K562 (cell line): ENCODE data around the gene MED13L. TPM values are rescaled to one million over a fixed set of nuclear protein-coding genes. Genes with fewer than 3 reads are reported as not detected.
A peak's percentile ranks its signal among the peaks of the same experiment; 100 is the strongest.

ENCODE experiments used
- ATF4 ChIP-seq: fragments of 450-650 bp; formaldehyde crosslinking; IDR thresholded peaks from 2 replicates; pipeline ENCODE4 v1.4.0; 2022; ENCODE audit warnings: mild to moderate bottlenecking, moderate library complexity
- BCL6 ChIP-seq: fragments of 250-450 bp; sonication (Bioruptor Pico); IDR thresholded peaks from 2 replicates; pipeline ENCODE4 v1.4.0; 2020
- CAMTA2 ChIP-seq: fragments of 250-450 bp; sonication (Bioruptor Pico); conservative IDR thresholded peaks from 2 replicates; pipeline ENCODE4 v1.5.1; 2022
- CBFA2T2 ChIP-seq: fragments of 450-650 bp; conservative IDR thresholded peaks from 2 replicates; pipeline ENCODE4 v1.6.1; 2017; ENCODE audit warnings: mild to moderate bottlenecking
- CHD2 ChIP-seq: IDR thresholded peaks from 2 replicates; pipeline ENCODE4 v1.6.1; 2011; ENCODE audit warnings: low read depth, low read length
- CREM ChIP-seq: IDR thresholded peaks from 2 replicates; pipeline ENCODE4 v1.6.1; 2014; ENCODE audit warnings: antibody characterized with exemption, low read depth
- DPF2 ChIP-seq: fragments of 450-650 bp; IDR thresholded peaks from 2 replicates; pipeline ENCODE4 v1.6.1; 2016
- ELF2 ChIP-seq: fragments of 250-450 bp; sonication (Bioruptor Pico); IDR thresholded peaks from 2 replicates; pipeline ENCODE4 v1.5.0; 2021; ENCODE audit warnings: mild to moderate bottlenecking
- ETS2 ChIP-seq: IDR thresholded peaks from 2 replicates; pipeline ENCODE4 v1.6.1; 2016; ENCODE audit warnings: borderline replicate concordance, missing genetic modification characterization, mild to moderate bottlenecking, moderate library complexity, missing compliant biosample characterization; ENCODE audit not compliant: poor library complexity, severe bottlenecking
- GATA2 ChIP-seq: sonication (generic); formaldehyde crosslinking; IDR thresholded peaks from 2 replicates; pipeline ENCODE4 v1.4.0; 2020; ENCODE audit warnings: mild to moderate bottlenecking, missing genetic modification reagents
- ILF3 ChIP-seq: fragments of 450-650 bp; IDR thresholded peaks from 2 replicates; pipeline ENCODE4 v1.6.1; 2018; ENCODE audit warnings: antibody characterized with exemption, mild to moderate bottlenecking, moderate library complexity, borderline replicate concordance
- MAFF ChIP-seq: IDR thresholded peaks from 2 replicates; pipeline ENCODE4 v1.6.1; 2012; ENCODE audit warnings: low read length, improper control_type of control experiment
- MAZ ChIP-seq, 2 experiments: fragments of 450-650 bp in 1 of 2; sonication (generic) in 1 of 2; formaldehyde crosslinking; IDR thresholded peaks in 1 of 2; conservative IDR thresholded peaks in 1 of 2; 2 replicates each; pipeline versions ENCODE4 v1.4.0 to v1.5.0; 2020; ENCODE audit warnings: mild to moderate bottlenecking in 1 of 2, missing genetic modification reagents in 1 of 2
- MEF2A ChIP-seq: IDR thresholded peaks from 2 replicates; pipeline ENCODE4 v1.6.1; 2011; ENCODE audit warnings: low read depth, mild to moderate bottlenecking, low read length, moderate library complexity; ENCODE audit not compliant: control insufficient read depth
- MEIS2 ChIP-seq: fragments of 450-650 bp; IDR thresholded peaks from 2 replicates; pipeline ENCODE4 v1.6.1; 2014; ENCODE audit warnings: mild to moderate bottlenecking; ENCODE audit not compliant: partially characterized antibody
- MTA1 ChIP-seq: fragments of 450-650 bp; IDR thresholded peaks from 2 replicates; pipeline ENCODE4 v1.6.1; 2017; ENCODE audit warnings: borderline replicate concordance
- NCOA4 ChIP-seq: fragments of 450-650 bp; IDR thresholded peaks from 2 replicates; pipeline ENCODE4 v1.6.1; 2018; ENCODE audit warnings: mild to moderate bottlenecking; ENCODE audit not compliant: partially characterized antibody
- NFYB ChIP-seq: IDR thresholded peaks from 2 replicates; pipeline ENCODE4 v1.6.1; 2011; ENCODE audit warnings: mild to moderate bottlenecking, moderate library complexity; ENCODE audit not compliant: insufficient read length; ENCODE audit errors: extremely low read depth
- PML ChIP-seq: IDR thresholded peaks from 2 replicates; pipeline ENCODE4 v1.6.1; 2012; ENCODE audit warnings: low read length, inconsistent platforms
- RBFOX2 ChIP-seq: fragments of 200-400 bp; formaldehyde crosslinking; IDR thresholded peaks from 2 replicates; pipeline ENCODE4 v1.6.1; 2017; ENCODE audit warnings: low read depth, mild to moderate bottlenecking, low read length, moderate library complexity
- SP1 ChIP-seq: sonication (generic); formaldehyde crosslinking; IDR thresholded peaks from 2 replicates; pipeline ENCODE4 v1.8.1; 2022; ENCODE audit warnings: mild to moderate bottlenecking, missing genetic modification reagents
- SRSF1 ChIP-seq: fragments of 200-400 bp; formaldehyde crosslinking; IDR thresholded peaks from 2 replicates; pipeline ENCODE4 v1.6.1; 2017; ENCODE audit warnings: mild to moderate bottlenecking, low read depth, low read length, moderate library complexity
- TRIM24 ChIP-seq, 2 experiments: fragments of 450-650 bp; IDR thresholded peaks; 2 replicates each; pipeline ENCODE4 v1.6.1; 2016
- TRIM28 ChIP-seq: fragments of 450-650 bp; IDR thresholded peaks from 2 replicates; pipeline ENCODE4 v1.6.1; 2017
- YBX1 ChIP-seq: fragments of 450-650 bp; IDR thresholded peaks from 2 replicates; pipeline ENCODE4 v1.7.1; 2016; ENCODE audit warnings: mild to moderate bottlenecking
- ZBED1 ChIP-seq: IDR thresholded peaks from 2 replicates; pipeline ENCODE4 v1.6.1; 2014
- ZNF311 ChIP-seq: fragments of 250-450 bp; sonication (Bioruptor Pico); IDR thresholded peaks from 2 replicates; pipeline ENCODE4 v1.4.0; 2020; ENCODE audit warnings: mild to moderate bottlenecking, moderate library complexity
- ZNF354B ChIP-seq: fragments of 250-450 bp; sonication (Bioruptor Pico); IDR thresholded peaks from 2 replicates; pipeline ENCODE4 v1.4.0; 2020
- ZNF436 ChIP-seq: fragments of 250-450, 450-650 bp; sonication (Bioruptor Pico); formaldehyde crosslinking; IDR thresholded peaks from 2 replicates; pipeline ENCODE4 v1.7.0; 2020; ENCODE audit warnings: mild to moderate bottlenecking
- ZNF79 ChIP-seq: fragments of 250-450 bp; sonication (Bioruptor Pico); IDR thresholded peaks from 2 replicates; pipeline ENCODE4 v1.4.0; 2020; ENCODE audit warnings: low read depth, mild to moderate bottlenecking, moderate library complexity
- polyA plus RNA-seq, 8 experiments: library from polyadenylated mRNA; depleted of rRNA in 4 of 8; stranded (reverse) in 5 of 8; unstranded in 3 of 8; fragments of >200 nt; fragmentation: Nextera tagmentation in 2 of 8; fragmentation: Illumina TruSeq in 1 of 8; extraction: Ambion mirVana in 2 of 8; extraction: Trizol in 1 of 8; gene quantifications; 2 replicates each; pipeline versions ENCODE4 v1.2.1 to v1.2.3, GENCODE V29; 2011 to 2014; ENCODE audit warnings: inconsistent platforms in 1 of 8, missing spikeins in 1 of 8
- total RNA-seq, 7 experiments: library from RNA; depleted of rRNA in 6 of 7; stranded (reverse); fragments of >200 nt in 6 of 7; fragmentation: Illumina TruSeq in 2 of 7; extraction: Trizol in 2 of 7; gene quantifications; 2 replicates each; pipeline versions ENCODE4 v1.2.1 to v1.2.3, GENCODE V29; 2011 to 2021; ENCODE audit warnings: low replicate concordance in 1 of 7

The MED13L gene
- total and polyA plus RNA-seq, 9 of the 15 experiments (the other 6 are each of a cell fraction or from before 2014, with no cell fraction given), result 13.4 to 90.3 (median 36.9) TPM

GRCh38 chr12:116196752-116197718, 80.5 kb downstream of the MED13L start (continued):
- no peak for TF ChIP-seq ZNF79 (CRISPR knock-in tag)
- peak; percentile 94 for TF ChIP-seq MEIS2
- peak; percentile 71; the same call in 1 of the 2 replicates for TF ChIP-seq ILF3
- no peak for TF ChIP-seq BCL6 (CRISPR knock-in tag)
- TF ChIP-seq TRIM28, result peak; percentile 89
- peak; percentile 9; the same call in 1 of the 2 replicates for TF ChIP-seq MAFF
- TF ChIP-seq SP1, result no peak
- TF ChIP-seq TRIM24 (IDR thresholded peaks at IDR 0.05), result peak; percentile 99
- peak; percentile 68; the same call in 1 of the 2 replicates for TF ChIP-seq ATF4 (CRISPR knock-in tag)
- no peak for TF ChIP-seq RBFOX2
- peak; percentile 96 for TF ChIP-seq PML
- 0 out of 2 replicates have a peak, but pooled peaks have one; percentile 18 for TF ChIP-seq ZNF311 (CRISPR knock-in tag)
- peak in 1 of 2 experiments; percentile 50; a peak in 2 of 4 replicates for TF ChIP-seq MAZ (CRISPR knock-in tag; conservative IDR thresholded peaks at IDR 0.05 in 1 of 2, IDR thresholded peaks at IDR 0.05 in 1 of 2)
- TF ChIP-seq CREM, result peak; percentile 85
- peak; percentile 98 for TF ChIP-seq GATA2 (CRISPR knock-in tag)
- peak; percentile 100 for TF ChIP-seq CBFA2T2
- TF ChIP-seq CAMTA2 (CRISPR knock-in tag), result no peak
- TF ChIP-seq ZNF436 (CRISPR knock-in tag), result no peak
- 0 out of 2 replicates have a peak, but pooled peaks have one; percentile 27 for TF ChIP-seq CHD2
- no peak for TF ChIP-seq YBX1
- TF ChIP-seq DPF2, result peak; percentile 100
- TF ChIP-seq ELF2 (CRISPR knock-in tag), result no peak
- TF ChIP-seq NCOA4, result peak; percentile 93
- TF ChIP-seq ZBED1, result 0 out of 2 replicates have a peak, but pooled peaks have one; percentile 75
- TF ChIP-seq NFYB, result no peak
- no peak for TF ChIP-seq SRSF1
- TF ChIP-seq ETS2 (tag), result no peak
- TF ChIP-seq MTA1, result no peak; the same call in 1 of the 2 replicates
- no peak for TF ChIP-seq ZNF354B
- TF ChIP-seq MEF2A, result peak; percentile 49; the same call in 1 of the 2 replicates
